GM21390 (cell line): Measurements from ENCODE around the gene LYG1.
"Not testable (repeated sequence)": the region's sequence is repeated elsewhere in the genome, so short reads cannot be mapped to it uniquely, and the experiment has no call there.

Experiments
- ATAC-seq: cut with Tn5 transposase; IDR thresholded peaks from one replicate; pipeline ENCODE4 v1.9.1; 2021; ENCODE audit not compliant: unreplicated experiment

LYG1 gene

DNA sequence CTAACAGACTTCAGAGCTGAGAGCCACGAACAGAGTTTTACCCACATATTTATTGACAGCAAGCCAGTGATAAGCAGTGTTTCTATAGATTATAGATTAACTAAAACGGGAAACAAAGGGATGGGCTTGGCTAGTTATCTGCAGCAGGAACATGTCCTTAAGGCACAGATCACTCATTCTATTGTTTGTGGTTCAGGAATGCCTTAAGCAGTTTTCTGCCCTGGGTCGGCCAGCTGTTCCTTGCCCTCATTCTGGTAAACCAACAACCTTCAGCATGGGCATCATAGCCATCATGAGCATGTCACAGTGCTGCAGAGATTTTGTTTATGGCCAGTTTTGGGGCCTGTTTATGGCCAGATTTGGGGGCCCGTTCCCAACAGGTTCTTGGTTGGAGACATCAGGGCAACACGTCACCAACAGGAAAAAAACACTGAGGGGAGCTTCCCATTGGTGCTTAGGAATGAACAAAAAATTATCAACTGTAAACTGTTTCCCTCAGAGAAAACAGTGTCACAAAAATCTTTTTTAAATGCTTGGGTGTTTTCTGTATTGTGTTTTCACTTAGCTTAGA is 22.7 kb downstream of the LYG1 start:
- ATAC-seq = not testable (repeated sequence)

- no peak for ATAC-seq
Observed at GRCh38 chr2:99275882-99276281, 25.1 kb downstream of the LYG1 start.

GRCh38 chr2:99261242-99261641 is 39.8 kb downstream of the LYG1 start:
- ATAC-seq = no peak

GRCh38 chr2:99260184-99260583 is 40.8 kb downstream of the LYG1 start:
- no peak for ATAC-seq

GRCh38 chr2:99259465-99259864 is 41.5 kb downstream of the LYG1 start:
- no peak for ATAC-seq

- no peak for ATAC-seq
Observed at GRCh38 chr2:99256677-99257076, 44.3 kb downstream of the LYG1 start.

DNA sequence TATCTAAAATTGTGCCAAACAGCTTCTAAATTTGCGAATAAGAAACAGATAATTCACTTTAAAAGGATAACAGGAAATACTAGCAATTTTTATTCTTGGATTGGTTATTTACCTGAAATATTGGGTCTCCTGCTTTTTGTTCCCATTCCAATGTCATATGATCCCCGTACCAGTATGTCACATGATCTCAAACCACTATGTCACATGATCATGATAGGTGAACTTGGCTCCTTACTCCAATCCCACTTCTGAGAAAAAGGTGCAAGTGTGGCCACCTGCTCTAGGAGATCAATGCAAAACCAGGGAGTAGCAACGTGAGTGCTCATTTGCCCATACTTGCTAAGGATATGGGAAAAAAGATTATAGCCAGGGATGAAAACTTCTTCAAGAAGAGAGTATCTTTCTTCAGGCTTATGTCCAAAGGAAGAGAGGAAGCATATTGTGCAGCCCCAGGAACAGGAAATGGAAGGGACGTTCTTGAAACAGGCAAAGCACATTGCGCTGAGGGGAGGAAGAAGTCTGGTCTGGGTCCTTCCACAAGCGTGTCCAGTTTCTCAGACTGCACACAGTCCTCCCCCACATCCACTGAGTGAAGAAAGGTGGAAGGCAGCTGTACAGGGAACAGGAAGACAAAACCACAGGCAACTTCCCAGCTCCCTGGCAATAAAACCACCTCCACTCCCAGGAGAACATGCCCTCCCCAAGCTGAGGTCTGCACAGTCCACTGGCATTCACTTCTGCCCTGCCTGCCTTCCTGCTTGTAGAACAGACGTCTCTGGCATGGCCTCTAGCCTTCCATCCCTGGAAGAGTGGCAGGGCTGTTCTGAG is 45.3 kb downstream of the LYG1 start, which contains the start of gene LYG2:
Gene LYG2, minus strand, starts transcription at position 176 of the 828 bp plus-strand sequence. CDS start 1,406 bp downstream, outside the sequence.
- ATAC-seq = no peak

GRCh38 chr2:99249951-99250350 is 51.0 kb downstream of the LYG1 start:
- no peak for ATAC-seq

- no peak for ATAC-seq
Observed at GRCh38 chr2:99242151-99242550, 58.8 kb downstream of the LYG1 start.

DNA sequence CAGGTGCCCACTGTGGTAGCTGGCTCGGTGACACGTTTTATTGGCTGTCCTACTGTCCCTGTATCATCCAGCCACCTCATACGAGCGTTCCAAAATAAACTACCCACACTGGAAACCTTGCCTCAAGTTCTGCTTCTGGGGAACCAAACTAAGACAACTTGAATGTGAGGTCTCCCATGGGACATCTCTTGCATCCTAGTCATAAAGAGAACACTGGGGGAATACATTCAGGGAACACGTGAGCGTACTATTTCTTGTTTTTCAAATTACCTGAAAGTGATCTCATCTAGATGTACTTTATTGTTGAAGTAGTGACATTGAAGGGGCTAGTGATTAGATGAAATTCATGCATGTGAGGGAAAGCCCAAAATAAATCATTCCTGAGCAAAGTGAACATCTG is 60.6 kb downstream of the LYG1 start:
- ATAC-seq = no peak

- no peak for ATAC-seq
Observed at GRCh38 chr2:99238599-99238998, 62.4 kb downstream of the LYG1 start.
